ENCODE data around the gene ADCY3. TPM values are rescaled to one million over a fixed set of nuclear protein-coding genes. Genes with fewer than 3 reads are reported as not detected.

The ADCY3 gene
- polyA plus RNA-seq, 1 donor (not counting 4 experiments of a cell fraction or from before 2014, with no cell fraction given): 33.2 TPM

GRCh38 chr2:24957221-24957620 is 37.2 kb upstream of the ADCY3 start:
- Histone ChIP-seq H3K27ac (ENCODE audit: control insufficient read depth, insufficient read depth, low read length) (no peak overlapping the region), H3K4me3 (ENCODE audit: control insufficient read depth in 2 of 3, extremely low read depth in 1 of 3, insufficient read depth in 2 of 3, low read depth in 1 of 3, low read length in 3 of 3) (no peak overlapping the region), H3K79me2 (ENCODE audit: control insufficient read depth, insufficient read depth, low read length) (no peaks in the 10 kb centered on the region), H3K4me2 (ENCODE audit: control insufficient read depth, extremely low read depth, insufficient read depth, low read depth, low read length) (no peak overlapping the region), H3K9me3 (ENCODE audit: control insufficient read depth, low read depth, low read length) (no peaks in the 10 kb centered on the region), H3K4me1 (ENCODE audit: control insufficient read depth, extremely low read depth, insufficient read depth, low read length) (no peaks in the 10 kb centered on the region), H3K27me3 (ENCODE audit: control insufficient read depth, extremely low read depth, insufficient read depth, low read length) (no peaks in the 10 kb centered on the region), H3K36me3 (ENCODE audit: control insufficient read depth in 2 of 2, extremely low read depth in 1 of 2, insufficient read depth in 2 of 2, low read length in 2 of 2) (peaks cover 9% of the 10 kb centered on the region in 2 experiments), H3K9ac (ENCODE audit: control insufficient read depth, extremely low read depth, insufficient read depth, low read length) (no peak overlapping the region), H3K9me1 (ENCODE audit: control insufficient read depth, extremely low read depth, insufficient read depth, low read length) (no peaks in the 10 kb centered on the region), H4K20me1 (ENCODE audit: control insufficient read depth, extremely low read depth, insufficient read depth, low read length) (no peaks in the 10 kb centered on the region), H2AFZ (ENCODE audit: control insufficient read depth, low read length) (no peak overlapping the region)
- FAIRE-seq: no peak
- no peak for DNase-seq (ENCODE audit: low read depth, low spot score)
- dilution Hi-C loops (cut with MboI; ENCODE audit: extremely low pct_ligation_motif_present, low sequenced_read_pairs): no loop called here
- TF ChIP-seq EZH2 (IDR thresholded peaks at IDR 0.05; ENCODE audit: low read length) (no peak), CTCF (optimal IDR thresholded peaks at IDR 0.05 in 1 of 3, IDR thresholded peaks at IDR 0.05 in 1 of 3, conservative IDR thresholded peaks at IDR 0.05 in 1 of 3; ENCODE audit: extremely low read depth in 1 of 3, insufficient read depth in 2 of 3, low read length in 3 of 3) (no peak)

GRCh38 chr2:24955921-24956320 is 35.9 kb upstream of the ADCY3 start:
- dilution Hi-C loops (cut with MboI; ENCODE audit: extremely low pct_ligation_motif_present, low sequenced_read_pairs): no loop called here
- Histone ChIP-seq H3K9me3 (ENCODE audit: control insufficient read depth, low read depth, low read length) (no peaks in the 10 kb centered on the region), H3K4me3 (ENCODE audit: control insufficient read depth in 2 of 3, extremely low read depth in 1 of 3, insufficient read depth in 2 of 3, low read depth in 1 of 3, low read length in 3 of 3) (no peak overlapping the region), H3K4me2 (ENCODE audit: control insufficient read depth, extremely low read depth, insufficient read depth, low read depth, low read length) (no peak overlapping the region), H3K27ac (ENCODE audit: control insufficient read depth, insufficient read depth, low read length) (no peak overlapping the region), H3K4me1 (ENCODE audit: control insufficient read depth, extremely low read depth, insufficient read depth, low read length) (no peaks in the 10 kb centered on the region), H3K27me3 (ENCODE audit: control insufficient read depth, extremely low read depth, insufficient read depth, low read length) (no peaks in the 10 kb centered on the region), H3K9ac (ENCODE audit: control insufficient read depth, extremely low read depth, insufficient read depth, low read length) (no peak overlapping the region), H4K20me1 (ENCODE audit: control insufficient read depth, extremely low read depth, insufficient read depth, low read length) (no peaks in the 10 kb centered on the region), H3K36me3 (ENCODE audit: control insufficient read depth in 2 of 2, extremely low read depth in 1 of 2, insufficient read depth in 2 of 2, low read length in 2 of 2) (peaks cover 9% of the 10 kb centered on the region in 2 experiments), H2AFZ (ENCODE audit: control insufficient read depth, low read length) (no peak overlapping the region), H3K9me1 (ENCODE audit: control insufficient read depth, extremely low read depth, insufficient read depth, low read length) (no peaks in the 10 kb centered on the region), H3K79me2 (ENCODE audit: control insufficient read depth, insufficient read depth, low read length) (no peaks in the 10 kb centered on the region)
- DNase-seq (ENCODE audit: low read depth, low spot score) (no peak), FAIRE-seq (no peak)
- TF ChIP-seq EZH2 (IDR thresholded peaks at IDR 0.05; ENCODE audit: low read length): no peak
- TF ChIP-seq CTCF (optimal IDR thresholded peaks at IDR 0.05 in 1 of 3, IDR thresholded peaks at IDR 0.05 in 1 of 3, conservative IDR thresholded peaks at IDR 0.05 in 1 of 3; ENCODE audit: extremely low read depth in 1 of 3, insufficient read depth in 2 of 3, low read length in 3 of 3): no peak

Measured in keratinocyte (primary cell).